SK-N-SH (cell line): ENCODE measurements around the gene HDGFL1. TPM values are rescaled to one million over a fixed set of nuclear protein-coding genes. Genes with fewer than 3 reads are reported as not detected.
A peak's percentile ranks its signal among the peaks of the same experiment; 100 is the strongest.

Experiments used
- CHD2 ChIP-seq: fragments of 150-350 bp; IDR thresholded peaks from 2 replicates; pipeline ENCODE4 v1.6.1; 2018; ENCODE audit warnings: low read length; ENCODE audit not compliant: partially characterized antibody
- CTCF ChIP-seq: fragments of 200-600 bp; sonication (generic); IDR thresholded peaks from 2 replicates; pipeline ENCODE4 v1.6.1; 2017; ENCODE audit warnings: antibody characterized with exemption, mild to moderate bottlenecking, moderate library complexity
- ELF1 ChIP-seq: IDR thresholded peaks from 2 replicates; pipeline ENCODE4 v1.4.0; 2012
- EP300 ChIP-seq, 2 experiments: IDR thresholded peaks; 2 replicates each; pipeline versions ENCODE4 v1.4.0 to v1.6.1; 2012; ENCODE audit warnings: borderline replicate concordance in 1 of 2, low read depth in 1 of 2, low read length in 1 of 2
- EZH2phosphoT487 ChIP-seq: fragments of 200-600 bp; sonication (generic); IDR thresholded peaks from 2 replicates; pipeline ENCODE4 v1.6.1; 2017; ENCODE audit warnings: low read depth, mixed run types, mild to moderate bottlenecking, antibody characterized with exemption, moderate library complexity, borderline replicate concordance
- FOSL2 ChIP-seq: IDR thresholded peaks from 2 replicates; pipeline ENCODE4 v1.4.0; 2012; ENCODE audit warnings: low read depth, mild to moderate bottlenecking, moderate library complexity, borderline replicate concordance
- FOXJ3 ChIP-seq: sonication (generic); formaldehyde crosslinking; IDR thresholded peaks from 2 replicates; pipeline ENCODE4 v1.5.1; 2020; ENCODE audit warnings: mild to moderate bottlenecking, missing genetic modification reagents
- GATA2 ChIP-seq: sonication (generic); formaldehyde crosslinking; IDR thresholded peaks from 2 replicates; pipeline ENCODE4 v1.5.0; 2020; ENCODE audit warnings: mild to moderate bottlenecking, missing genetic modification reagents
- JUND ChIP-seq: IDR thresholded peaks from 2 replicates; pipeline ENCODE4 v1.4.0; 2012
- NFIC ChIP-seq: IDR thresholded peaks from 2 replicates; pipeline ENCODE4 v1.4.0; 2012; ENCODE audit warnings: borderline replicate concordance
- POLR2AphosphoS5 ChIP-seq: IDR thresholded peaks from 2 replicates; pipeline ENCODE4 v1.6.1; 2012; ENCODE audit warnings: low read depth, low read length
- RAD21 ChIP-seq: IDR thresholded peaks from 2 replicates; pipeline ENCODE4 v1.6.1; 2012; ENCODE audit warnings: mild to moderate bottlenecking, low read length
- RCOR1 ChIP-seq: fragments of 150-350 bp; IDR thresholded peaks from 2 replicates; pipeline ENCODE4 v1.6.1; 2017; ENCODE audit warnings: antibody characterized with exemption, low read length
- RFX5 ChIP-seq: IDR thresholded peaks from 2 replicates; pipeline ENCODE4 v1.6.1; 2012; ENCODE audit warnings: mild to moderate bottlenecking, improper control_type of control experiment, low read length
- RXRA ChIP-seq: IDR thresholded peaks from 2 replicates; pipeline ENCODE4 v1.4.0; 2012; ENCODE audit warnings: low read depth, mild to moderate bottlenecking, borderline replicate concordance
- SIN3A ChIP-seq: IDR thresholded peaks from 2 replicates; pipeline ENCODE4 v1.6.1; 2012; ENCODE audit warnings: low read depth, mild to moderate bottlenecking, low read length, moderate library complexity, borderline replicate concordance
- TAF1 ChIP-seq: IDR thresholded peaks from 2 replicates; pipeline ENCODE4 v1.6.1; 2012; ENCODE audit warnings: low read depth, mild to moderate bottlenecking, low read length, moderate library complexity, borderline replicate concordance
- TCF12 ChIP-seq: IDR thresholded peaks from 2 replicates; pipeline ENCODE4 v1.4.0; 2012
- TEAD4 ChIP-seq: IDR thresholded peaks from 2 replicates; pipeline ENCODE4 v1.4.0; 2012; ENCODE audit warnings: mild to moderate bottlenecking, borderline replicate concordance; ENCODE audit not compliant: insufficient read depth
- USF1 ChIP-seq: IDR thresholded peaks from 2 replicates; pipeline ENCODE4 v1.4.0; 2012; ENCODE audit warnings: low read depth, borderline replicate concordance
- polyA plus RNA-seq, 3 experiments: library from polyadenylated mRNA; depleted of rRNA; stranded (reverse); fragments of >200 nt; gene quantifications; 2 replicates each; pipeline ENCODE4 v1.2.3, GENCODE V29; 2012
- TF ChIP-seq, protein P1 (sequence below): IDR thresholded peaks from 2 replicates; pipeline ENCODE4 v1.6.1; 2012; ENCODE audit warnings: mild to moderate bottlenecking, low read depth, low read length, moderate library complexity
- TF ChIP-seq, protein P2 (sequence below): fragments of 150-350 bp; IDR thresholded peaks from 2 replicates; pipeline ENCODE4 v1.6.1; 2016; ENCODE audit warnings: mild to moderate bottlenecking, low read depth, low read length
- TF ChIP-seq, protein P3 (sequence below): IDR thresholded peaks from 2 replicates; pipeline ENCODE4; 2012
- TF ChIP-seq, protein P4 (sequence below): IDR thresholded peaks from 2 replicates; pipeline ENCODE4 v1.4.0; 2012; ENCODE audit warnings: low read depth

The HDGFL1 gene
- polyA plus RNA-seq, 1 of the 3 experiments (the other 2 are of a cell fraction), result not detected

DNA sequence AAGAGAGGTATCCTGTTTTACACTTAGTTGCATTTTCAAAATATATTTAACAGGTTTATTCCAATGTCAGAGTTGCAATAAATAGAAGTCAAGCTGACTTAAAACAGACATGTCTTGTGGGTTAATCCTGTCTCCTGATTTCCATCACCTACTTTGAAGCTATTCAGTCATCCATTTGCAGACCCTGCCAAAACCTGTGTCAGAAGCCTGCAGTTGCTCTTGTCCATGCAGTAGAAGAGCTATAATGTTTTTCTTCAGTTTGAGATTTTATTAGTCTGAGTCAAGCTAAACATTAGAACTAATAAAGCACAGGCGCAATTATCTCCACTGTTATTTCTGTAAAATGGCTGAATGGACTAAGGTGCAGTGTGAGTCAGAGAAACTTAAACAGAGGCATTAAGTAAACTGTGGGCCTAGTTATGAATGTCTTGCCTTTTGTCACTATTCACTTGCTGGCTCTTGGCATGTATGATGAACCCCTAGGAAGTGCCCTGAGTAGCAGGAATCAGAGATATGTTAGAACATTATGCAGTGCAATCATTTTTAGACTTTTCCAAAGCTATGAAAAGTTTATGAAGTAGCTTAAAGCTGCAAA, 11.0 kb upstream of the HDGFL1 start (continued):
- TF ChIP-seq, protein P1, sequence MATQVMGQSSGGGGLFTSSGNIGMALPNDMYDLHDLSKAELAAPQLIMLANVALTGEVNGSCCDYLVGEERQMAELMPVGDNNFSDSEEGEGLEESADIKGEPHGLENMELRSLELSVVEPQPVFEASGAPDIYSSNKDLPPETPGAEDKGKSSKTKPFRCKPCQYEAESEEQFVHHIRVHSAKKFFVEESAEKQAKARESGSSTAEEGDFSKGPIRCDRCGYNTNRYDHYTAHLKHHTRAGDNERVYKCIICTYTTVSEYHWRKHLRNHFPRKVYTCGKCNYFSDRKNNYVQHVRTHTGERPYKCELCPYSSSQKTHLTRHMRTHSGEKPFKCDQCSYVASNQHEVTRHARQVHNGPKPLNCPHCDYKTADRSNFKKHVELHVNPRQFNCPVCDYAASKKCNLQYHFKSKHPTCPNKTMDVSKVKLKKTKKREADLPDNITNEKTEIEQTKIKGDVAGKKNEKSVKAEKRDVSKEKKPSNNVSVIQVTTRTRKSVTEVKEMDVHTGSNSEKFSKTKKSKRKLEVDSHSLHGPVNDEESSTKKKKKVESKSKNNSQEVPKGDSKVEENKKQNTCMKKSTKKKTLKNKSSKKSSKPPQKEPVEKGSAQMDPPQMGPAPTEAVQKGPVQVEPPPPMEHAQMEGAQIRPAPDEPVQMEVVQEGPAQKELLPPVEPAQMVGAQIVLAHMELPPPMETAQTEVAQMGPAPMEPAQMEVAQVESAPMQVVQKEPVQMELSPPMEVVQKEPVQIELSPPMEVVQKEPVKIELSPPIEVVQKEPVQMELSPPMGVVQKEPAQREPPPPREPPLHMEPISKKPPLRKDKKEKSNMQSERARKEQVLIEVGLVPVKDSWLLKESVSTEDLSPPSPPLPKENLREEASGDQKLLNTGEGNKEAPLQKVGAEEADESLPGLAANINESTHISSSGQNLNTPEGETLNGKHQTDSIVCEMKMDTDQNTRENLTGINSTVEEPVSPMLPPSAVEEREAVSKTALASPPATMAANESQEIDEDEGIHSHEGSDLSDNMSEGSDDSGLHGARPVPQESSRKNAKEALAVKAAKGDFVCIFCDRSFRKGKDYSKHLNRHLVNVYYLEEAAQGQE, result no peak
- TF ChIP-seq USF1, result no peak
- TF ChIP-seq, protein P2, sequence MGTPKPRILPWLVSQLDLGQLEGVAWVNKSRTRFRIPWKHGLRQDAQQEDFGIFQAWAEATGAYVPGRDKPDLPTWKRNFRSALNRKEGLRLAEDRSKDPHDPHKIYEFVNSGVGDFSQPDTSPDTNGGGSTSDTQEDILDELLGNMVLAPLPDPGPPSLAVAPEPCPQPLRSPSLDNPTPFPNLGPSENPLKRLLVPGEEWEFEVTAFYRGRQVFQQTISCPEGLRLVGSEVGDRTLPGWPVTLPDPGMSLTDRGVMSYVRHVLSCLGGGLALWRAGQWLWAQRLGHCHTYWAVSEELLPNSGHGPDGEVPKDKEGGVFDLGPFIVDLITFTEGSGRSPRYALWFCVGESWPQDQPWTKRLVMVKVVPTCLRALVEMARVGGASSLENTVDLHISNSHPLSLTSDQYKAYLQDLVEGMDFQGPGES, result no peak
- no peak for TF ChIP-seq FOSL2
- TF ChIP-seq, protein P3, sequence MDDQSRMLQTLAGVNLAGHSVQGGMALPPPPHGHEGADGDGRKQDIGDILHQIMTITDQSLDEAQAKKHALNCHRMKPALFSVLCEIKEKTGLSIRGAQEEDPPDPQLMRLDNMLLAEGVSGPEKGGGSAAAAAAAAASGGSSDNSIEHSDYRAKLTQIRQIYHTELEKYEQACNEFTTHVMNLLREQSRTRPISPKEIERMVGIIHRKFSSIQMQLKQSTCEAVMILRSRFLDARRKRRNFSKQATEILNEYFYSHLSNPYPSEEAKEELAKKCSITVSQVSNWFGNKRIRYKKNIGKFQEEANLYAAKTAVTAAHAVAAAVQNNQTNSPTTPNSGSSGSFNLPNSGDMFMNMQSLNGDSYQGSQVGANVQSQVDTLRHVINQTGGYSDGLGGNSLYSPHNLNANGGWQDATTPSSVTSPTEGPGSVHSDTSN, result peak; percentile 72
- no peak for TF ChIP-seq TAF1
- no peak for TF ChIP-seq TEAD4
- TF ChIP-seq, protein P4, sequence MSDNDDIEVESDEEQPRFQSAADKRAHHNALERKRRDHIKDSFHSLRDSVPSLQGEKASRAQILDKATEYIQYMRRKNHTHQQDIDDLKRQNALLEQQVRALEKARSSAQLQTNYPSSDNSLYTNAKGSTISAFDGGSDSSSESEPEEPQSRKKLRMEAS, result no peak
- TF ChIP-seq GATA2 (CRISPR knock-in tag), result peak; percentile 87
- no peak for TF ChIP-seq RXRA
- TF ChIP-seq FOXJ3 (CRISPR knock-in tag), result no peak
- peak; percentile 37 to 98; a peak in 3 of 4 replicates for TF ChIP-seq EP300 (IDR thresholded peaks at IDR 0.05; ENCODE audit: borderline replicate concordance in 1 of 2, low read depth in 1 of 2, low read length in 1 of 2)
- TF ChIP-seq RFX5, result no peak
- TF ChIP-seq JUND, result peak; percentile 14; the same call in 1 of the 2 replicates
- no peak for TF ChIP-seq CTCF
- no peak for TF ChIP-seq EZH2phosphoT487
- TF ChIP-seq SIN3A, result no peak
- TF ChIP-seq RAD21, result peak; percentile 37
- TF ChIP-seq CHD2, result no peak
- TF ChIP-seq ELF1, result no peak
- peak; percentile 89 for TF ChIP-seq RCOR1
- peak; percentile 82 for TF ChIP-seq TCF12
- TF ChIP-seq NFIC, result no peak
- peak; percentile 64 for TF ChIP-seq POLR2AphosphoS5
